OCI-LY3 (cell line): Measurements from ENCODE around the gene TTC17.

Experiments
- H2AFZ ChIP-seq: fragments of 200-600, 300-600 bp; shearing (Covaris generic); 2 replicates; pipeline ENCODE4 v1.6.0; 2014; ENCODE audit warnings: antibody characterized with exemption, low read depth, low read length
- H3K27ac ChIP-seq: fragments of 200-600, 300-600 bp; sonication (generic); 2 replicates; pipeline ENCODE4 v1.5.1; 2014; ENCODE audit warnings: mild to moderate bottlenecking, low read length, moderate library complexity, mixed read lengths
- H3K27me3 ChIP-seq: fragments of 200-600, 300-600 bp; sonication (generic); 2 replicates; pipeline ENCODE4 v1.6.1; 2014; ENCODE audit warnings: low read depth, low read length, mixed read lengths
- H3K36me3 ChIP-seq: fragments of 200-600, 300-600 bp; sonication (generic); replicated peaks from 2 replicates; pipeline ENCODE3; 2014; ENCODE audit warnings: low read depth, low read length, mixed read lengths
- H3K4me1 ChIP-seq: fragments of 300-600, 200-600 bp; sonication (generic); 2 replicates; pipeline ENCODE4 v1.6.1; 2014; ENCODE audit warnings: low read length, mixed read lengths
- H3K4me2 ChIP-seq: fragments of 200-600, 300-600 bp; sonication (generic); 2 replicates; pipeline ENCODE4 v1.6.1; 2014; ENCODE audit warnings: low read length, mixed read lengths
- H3K4me3 ChIP-seq: fragments of 300-600, 200-600 bp; sonication (generic); 2 replicates; pipeline ENCODE4 v1.5.1; 2014; ENCODE audit warnings: antibody characterized with exemption, mild to moderate bottlenecking, low read length, moderate library complexity
- H3K79me2 ChIP-seq: fragments of 300-600, 200-600 bp; shearing (Covaris generic); 2 replicates; pipeline ENCODE4 v1.6.1; 2014; ENCODE audit warnings: mild to moderate bottlenecking, low read length, mixed read lengths
- H3K9ac ChIP-seq: fragments of 300-600, 200-600 bp; shearing (Covaris generic); 2 replicates; pipeline ENCODE4 v1.6.0; 2014; ENCODE audit warnings: mild to moderate bottlenecking, low read length, moderate library complexity
- H3K9me3 ChIP-seq: fragments of 200-600, 300-600 bp; shearing (Covaris generic); 2 replicates; pipeline ENCODE4 v1.6.1; 2014; ENCODE audit warnings: low read length, mixed read lengths; ENCODE audit not compliant: insufficient read depth
- H4K20me1 ChIP-seq: fragments of 200-600, 300-600 bp; sonication (generic); 2 replicates; pipeline ENCODE4 v1.6.1; 2016; ENCODE audit warnings: low read length, mixed read lengths; ENCODE audit not compliant: insufficient read depth
- CTCF ChIP-seq: fragments of 200-600, 300-600 bp; sonication (generic); IDR thresholded peaks from 2 replicates; pipeline ENCODE4 v1.5.1; 2014; ENCODE audit warnings: antibody characterized with exemption, low read length, low read depth
- EZH2phosphoT487 ChIP-seq: fragments of 200-600 bp; shearing (Covaris generic); IDR thresholded peaks from 2 replicates; pipeline ENCODE4 v1.6.1; 2018; ENCODE audit warnings: antibody characterized with exemption, mixed run types, low read depth

Gene TTC17

GRCh38 chr11:43366677-43367076 is 8.0 kb downstream of the TTC17 start:
- peaks cover 22% of the 10 kb centered on the region for H3K36me3 ChIP-seq
- H3K4me3 ChIP-seq = peak overlapping the region; percentile 37
- no peaks in the 10 kb centered on the region for H3K27me3 ChIP-seq
- H3K9ac ChIP-seq = peak overlapping the region; percentile 36
- H3K79me2 ChIP-seq = peaks cover 99% of the 10 kb centered on the region
- TF ChIP-seq CTCF (no peak), EZH2phosphoT487 (no peak)
- peaks cover 23% of the 10 kb centered on the region for H3K4me1 ChIP-seq
- peak overlapping the region; percentile 79 for H3K4me2 ChIP-seq
- H4K20me1 ChIP-seq = peaks cover 52% of the 10 kb centered on the region
- peak overlapping the region; percentile 69 for H3K27ac ChIP-seq
- H2AFZ ChIP-seq = no peak overlapping the region
- no peaks in the 10 kb centered on the region for H3K9me3 ChIP-seq

GRCh38 chr11:43367382-43368178 is 8.9 kb downstream of the TTC17 start:
- peak overlapping the region; percentile 79 for H3K4me2 ChIP-seq

GRCh38 chr11:43376065-43376464 is 17.3 kb downstream of the TTC17 start:
- Histone ChIP-seq H3K4me3 (no peak overlapping the region), H3K4me2 (no peak overlapping the region), H3K4me1 (no peaks in the 10 kb centered on the region), H4K20me1 (peaks cover 24% of the 10 kb centered on the region), H3K36me3 (peaks cover 21% of the 10 kb centered on the region), H3K79me2 (peaks cover 73% of the 10 kb centered on the region), H3K9me3 (no peaks in the 10 kb centered on the region), H2AFZ (no peak overlapping the region), H3K27me3 (no peaks in the 10 kb centered on the region), H3K27ac (no peak overlapping the region), H3K9ac (no peak overlapping the region)
- TF ChIP-seq CTCF (no peak), EZH2phosphoT487 (no peak)

More at GRCh38 chr11:43367382-43368178, 8.9 kb downstream of the TTC17 start:
- Histone ChIP-seq H3K36me3 (peaks cover 18% of the 10 kb centered on the region), H4K20me1 (peaks cover 49% of the 10 kb centered on the region), H3K9ac (peak overlapping the region; percentile 36; the same call in 1 of the 2 replicates), H3K4me1 (peaks cover 23% of the 10 kb centered on the region), H3K27me3 (no peaks in the 10 kb centered on the region), H3K27ac (peak overlapping the region; percentile 69), H3K79me2 (peaks cover 98% of the 10 kb centered on the region), H3K9me3 (no peaks in the 10 kb centered on the region), H3K4me3 (peak overlapping the region; percentile 37), H2AFZ (no peak overlapping the region)
- TF ChIP-seq EZH2phosphoT487 = no peak
- TF ChIP-seq CTCF = no peak

GRCh38 chr11:43376594-43376993 is 17.9 kb downstream of the TTC17 start:
- H2AFZ ChIP-seq = no peak overlapping the region
- peaks cover 21% of the 10 kb centered on the region for H3K36me3 ChIP-seq
- H3K9ac ChIP-seq = no peak overlapping the region
- no peak overlapping the region for H3K27ac ChIP-seq
- peaks cover 68% of the 10 kb centered on the region for H3K79me2 ChIP-seq
- peaks cover 22% of the 10 kb centered on the region for H4K20me1 ChIP-seq
- no peaks in the 10 kb centered on the region for H3K9me3 ChIP-seq
- H3K4me2 ChIP-seq = no peak overlapping the region
- H3K4me1 ChIP-seq = no peaks in the 10 kb centered on the region
- no peaks in the 10 kb centered on the region for H3K27me3 ChIP-seq
- TF ChIP-seq EZH2phosphoT487 (no peak), CTCF (no peak)
- H3K4me3 ChIP-seq = no peak overlapping the region
